Esophagus mucosa (tissue), 1 donor: ENCODE data around the gene OLR1. TPM values are rescaled to one million over a fixed set of nuclear protein-coding genes. Genes with fewer than 3 reads are reported as not detected.
"Not testable (repeated sequence)": the region's sequence is repeated elsewhere in the genome, so short reads cannot be mapped to it uniquely, and the experiment has no call there.

Source experiments
- ATAC-seq: fragments of 200-7000 bp; cut with Tn5 transposase; one replicate; pipeline ENCODE4 v1.9.1; 2020
- total RNA-seq: library from RNA; stranded (reverse); gene quantifications from one replicate; pipeline ENCODE4 v1.2.4, GENCODE V29; 2023
- donor health status: DM: yes; HTN: yes; CAD: no.

The OLR1 gene
- total RNA-seq, 1 donor from 2014 or later, result 0.24 TPM

- peak; percentile 88 for ATAC-seq
Measured at GRCh38 chr12:10190558-10191388, 18.8 kb upstream of the OLR1 start.

GRCh38 chr12:10189653-10190052 is 17.7 kb upstream of the OLR1 start:
- peak; percentile 49 for ATAC-seq

- ATAC-seq, result not testable (repeated sequence)
Measured at GRCh38 chr12:10186958-10187357, 15.0 kb upstream of the OLR1 start.

- no peak for ATAC-seq
Measured at GRCh38 chr12:10186299-10186698, 14.4 kb upstream of the OLR1 start.

- peak; percentile 18 for ATAC-seq
Measured at GRCh38 chr12:10184261-10184843, 12.4 kb upstream of the OLR1 start.

GRCh38 chr12:10182354-10183049 is 10.6 kb upstream of the OLR1 start:
- ATAC-seq, result peak; percentile 88

- ATAC-seq, result no peak
Measured at GRCh38 chr12:10179776-10180181, 7.8 kb upstream of the OLR1 start.

- no peak for ATAC-seq
Measured at GRCh38 chr12:10178821-10179220, 6.9 kb upstream of the OLR1 start, which contains the start of gene TMEM52B. TMEM52B (plus strand) TSS chr12:10179032; CDS start chr12:10179575, 543 bp downstream.

GRCh38 chr12:10175846-10176636 is 4.1 kb upstream of the OLR1 start:
- peak; percentile 98 for ATAC-seq

GRCh38 chr12:10174986-10175614 is 3.2 kb upstream of the OLR1 start:
- ATAC-seq, result no peak

GRCh38 chr12:10170216-10170615 is 1.7 kb downstream of the OLR1 start:
- no peak for ATAC-seq

- no peak for ATAC-seq
Measured at GRCh38 chr12:10169104-10169503, 2.8 kb downstream of the OLR1 start.

- no peak for ATAC-seq
Measured at GRCh38 chr12:10167599-10167998, 4.3 kb downstream of the OLR1 start.

- ATAC-seq, result no peak
Measured at GRCh38 chr12:10165421-10165820, 6.5 kb downstream of the OLR1 start.

GRCh38 chr12:10163084-10163483 is 8.8 kb downstream of the OLR1 start:
- ATAC-seq, result no peak

GRCh38 chr12:10160617-10161385 is 11.1 kb downstream of the OLR1 start:
- no peak for ATAC-seq

- no peak for ATAC-seq
Measured at GRCh38 chr12:10159280-10159679, 12.7 kb downstream of the OLR1 start.

- no peak for ATAC-seq
Measured at GRCh38 chr12:10158406-10158805, 13.5 kb downstream of the OLR1 start.

GRCh38 chr12:10155966-10156365 is 16.0 kb downstream of the OLR1 start:
- no peak for ATAC-seq

GRCh38 chr12:10154145-10154496 is 17.8 kb downstream of the OLR1 start:
- peak; percentile 31 for ATAC-seq
